ENCODE measurements around the gene OR5K4. TPM values are rescaled to one million over a fixed set of nuclear protein-coding genes. Genes with fewer than 3 reads are reported as not detected.

OR5K4 gene
- total and polyA plus RNA-seq, 2 of the 8 experiments (the other 6 are each of a cell fraction or from before 2014, with no cell fraction given) = not detected

GRCh38 chr3:98322101-98322500 is 31.6 kb upstream of the OR5K4 start (continued):
- TF ChIP-seq EGR1 (IDR thresholded peaks at IDR 0.05; ENCODE audit: borderline replicate concordance, low read depth, low read length) = no peak
- TF ChIP-seq ATF3 (IDR thresholded peaks at IDR 0.05; ENCODE audit: insufficient read depth, low read depth, low read length) = no peak
- TF ChIP-seq POU5F1 (IDR thresholded peaks at IDR 0.05; ENCODE audit: low read depth, low read length) = no peak

All from H1 (cell line).